ENCODE data around the gene CGREF1. TPM values are rescaled to one million over a fixed set of nuclear protein-coding genes. Genes with fewer than 3 reads are reported as not detected.

Gene CGREF1, protein sequence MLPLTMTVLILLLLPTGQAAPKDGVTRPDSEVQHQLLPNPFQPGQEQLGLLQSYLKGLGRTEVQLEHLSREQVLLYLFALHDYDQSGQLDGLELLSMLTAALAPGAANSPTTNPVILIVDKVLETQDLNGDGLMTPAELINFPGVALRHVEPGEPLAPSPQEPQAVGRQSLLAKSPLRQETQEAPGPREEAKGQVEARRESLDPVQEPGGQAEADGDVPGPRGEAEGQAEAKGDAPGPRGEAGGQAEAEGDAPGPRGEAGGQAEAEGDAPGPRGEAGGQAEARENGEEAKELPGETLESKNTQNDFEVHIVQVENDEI
- polyA plus RNA-seq (2013, experiment 1 of 2), result 2.0 TPM
- polyA plus RNA-seq (2013, experiment 2 of 2), result 2.0 TPM

- H3K79me1 ChIP-seq (ENCODE audit: low read length), result no peaks in the 10 kb centered on the region
- H3K23ac ChIP-seq (ENCODE audit: low read length), result no peak within 1 kb of the TSS
- DNase-seq, result peak; percentile 23
- H2BK5ac ChIP-seq (ENCODE audit: low read length), result no peak within 1 kb of the TSS
- no peak within 1 kb of the TSS for H3K27ac ChIP-seq (ENCODE audit: low read depth, low read length)
- WGBS (ENCODE audit: extremely low coverage, insufficient coverage, low lambda C conversion rate), result no CpG with 5 or more reads among the region's 84 CpGs
- H3K9ac ChIP-seq (ENCODE audit: low read length), result peak within 1 kb of the TSS; percentile 11
- no peak within 1 kb of the TSS for H4K8ac ChIP-seq (ENCODE audit: low read depth, low read length)
- no peak within 1 kb of the TSS for H2BK15ac ChIP-seq (replicated peaks; ENCODE audit: low read depth)
- H2AK5ac ChIP-seq (ENCODE audit: low read length), result no peak within 1 kb of the TSS
- peaks cover 2% of the 10 kb centered on the region for H3K4me1 ChIP-seq (ENCODE audit: control insufficient read depth, low read depth, low read length)
- H3K4me3 ChIP-seq (ENCODE audit: low read length), result no peak within 1 kb of the TSS
- H3K27me3 ChIP-seq (ENCODE audit: insufficient read depth, low read length, poor library complexity), result peaks cover 16% of the 10 kb centered on the region
- H3K4ac ChIP-seq (ENCODE audit: low read depth, low read length), result no peak within 1 kb of the TSS
- H4K5ac ChIP-seq (ENCODE audit: low read length), result no peak within 1 kb of the TSS
- H3K36me3 ChIP-seq (ENCODE audit: control insufficient read depth, insufficient read depth, low read length), result no peaks in the 10 kb centered on the region
- no peaks in the 10 kb centered on the region for H3K79me2 ChIP-seq (ENCODE audit: control insufficient read depth, insufficient read depth, low read length)
- H2BK120ac ChIP-seq (ENCODE audit: low read depth, low read length), result no peak within 1 kb of the TSS
- no peak within 1 kb of the TSS for H3K18ac ChIP-seq (ENCODE audit: low read length)
- H3K4me2 ChIP-seq (ENCODE audit: low read length), result peak within 1 kb of the TSS; percentile 56
- peak within 1 kb of the TSS; percentile 81 for H3K56ac ChIP-seq (ENCODE audit: low read length)
These were observed at the start of gene CGREF1 for GRCh38 chr2:27118525-27119329. Gene CGREF1, minus strand, starts transcription at chr2:27119128. Its CDS starts 14,762 bp downstream, at chr2:27104366.

DNA sequence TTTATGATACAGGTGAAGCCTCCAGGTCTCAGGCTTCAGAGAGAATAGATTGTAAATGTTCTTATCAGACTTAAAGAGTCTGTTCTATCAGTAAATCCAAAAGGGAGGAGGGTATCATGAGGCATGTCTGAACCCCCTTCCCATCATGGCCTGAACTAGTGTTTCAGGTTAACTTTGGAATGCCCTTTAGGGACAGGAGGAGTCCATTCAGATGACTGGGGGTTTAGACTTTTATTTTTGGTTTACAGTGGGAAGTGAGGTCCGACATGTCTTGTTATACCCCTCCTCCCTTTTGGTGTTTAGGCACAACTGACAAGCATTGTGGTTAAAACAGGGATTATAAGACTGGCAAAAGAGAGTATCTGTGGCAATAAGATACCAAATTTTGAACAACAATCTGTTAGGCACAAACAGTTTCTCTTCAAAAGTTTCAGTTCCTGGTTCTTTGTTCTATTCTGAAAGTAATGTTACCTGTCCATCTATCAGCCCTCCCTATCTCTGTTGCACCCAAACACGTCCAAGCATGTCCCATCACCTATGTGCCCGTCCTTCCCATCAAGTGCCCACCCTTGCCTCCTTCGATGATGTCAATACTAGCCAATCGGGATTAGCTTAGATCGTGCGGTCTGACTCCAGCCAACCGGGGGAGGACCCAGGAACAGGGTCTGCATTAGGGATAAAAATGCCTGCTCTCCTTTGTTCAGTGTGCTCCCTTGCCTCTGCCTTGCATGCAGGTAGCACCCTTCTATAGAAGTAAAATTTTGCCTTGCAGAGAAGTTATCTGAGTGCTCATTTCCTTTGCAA is 46.2 kb upstream of the CGREF1 start:
- no peaks in the 10 kb centered on the region for H3K79me1 ChIP-seq (ENCODE audit: low read length)
- no peak overlapping the region for H3K4me3 ChIP-seq (ENCODE audit: low read length)
- no peak overlapping the region for H3K56ac ChIP-seq (ENCODE audit: low read length)
- no peaks in the 10 kb centered on the region for H3K27me3 ChIP-seq (ENCODE audit: insufficient read depth, low read length, poor library complexity)
- H3K79me2 ChIP-seq (ENCODE audit: control insufficient read depth, insufficient read depth, low read length), result no peaks in the 10 kb centered on the region
- no peak overlapping the region for H3K9ac ChIP-seq (ENCODE audit: low read length)
- no peak overlapping the region for H3K4me2 ChIP-seq (ENCODE audit: low read length)
- H3K18ac ChIP-seq (ENCODE audit: low read length), result no peak overlapping the region
- H2BK15ac ChIP-seq (replicated peaks; ENCODE audit: low read depth), result no peak overlapping the region
- H2AK5ac ChIP-seq (ENCODE audit: low read length), result no peak overlapping the region
- H4K5ac ChIP-seq (ENCODE audit: low read length), result no peak overlapping the region
- no peak overlapping the region for H4K8ac ChIP-seq (ENCODE audit: low read depth, low read length)
- no peaks in the 10 kb centered on the region for H3K36me3 ChIP-seq (ENCODE audit: control insufficient read depth, insufficient read depth, low read length)
- no peaks in the 10 kb centered on the region for H3K4me1 ChIP-seq (ENCODE audit: control insufficient read depth, low read depth, low read length)
- WGBS (ENCODE audit: extremely low coverage, insufficient coverage, low lambda C conversion rate), result no CpG with 5 or more reads among the region's 8 CpGs
- H2BK5ac ChIP-seq (ENCODE audit: low read length), result no peak overlapping the region
- H2BK120ac ChIP-seq (ENCODE audit: low read depth, low read length), result no peak overlapping the region
- H3K4ac ChIP-seq (ENCODE audit: low read depth, low read length), result no peak overlapping the region
- H3K27ac ChIP-seq (ENCODE audit: low read depth, low read length), result no peak overlapping the region
- H3K23ac ChIP-seq (ENCODE audit: low read length), result no peak overlapping the region
- no peak for DNase-seq

DNA sequence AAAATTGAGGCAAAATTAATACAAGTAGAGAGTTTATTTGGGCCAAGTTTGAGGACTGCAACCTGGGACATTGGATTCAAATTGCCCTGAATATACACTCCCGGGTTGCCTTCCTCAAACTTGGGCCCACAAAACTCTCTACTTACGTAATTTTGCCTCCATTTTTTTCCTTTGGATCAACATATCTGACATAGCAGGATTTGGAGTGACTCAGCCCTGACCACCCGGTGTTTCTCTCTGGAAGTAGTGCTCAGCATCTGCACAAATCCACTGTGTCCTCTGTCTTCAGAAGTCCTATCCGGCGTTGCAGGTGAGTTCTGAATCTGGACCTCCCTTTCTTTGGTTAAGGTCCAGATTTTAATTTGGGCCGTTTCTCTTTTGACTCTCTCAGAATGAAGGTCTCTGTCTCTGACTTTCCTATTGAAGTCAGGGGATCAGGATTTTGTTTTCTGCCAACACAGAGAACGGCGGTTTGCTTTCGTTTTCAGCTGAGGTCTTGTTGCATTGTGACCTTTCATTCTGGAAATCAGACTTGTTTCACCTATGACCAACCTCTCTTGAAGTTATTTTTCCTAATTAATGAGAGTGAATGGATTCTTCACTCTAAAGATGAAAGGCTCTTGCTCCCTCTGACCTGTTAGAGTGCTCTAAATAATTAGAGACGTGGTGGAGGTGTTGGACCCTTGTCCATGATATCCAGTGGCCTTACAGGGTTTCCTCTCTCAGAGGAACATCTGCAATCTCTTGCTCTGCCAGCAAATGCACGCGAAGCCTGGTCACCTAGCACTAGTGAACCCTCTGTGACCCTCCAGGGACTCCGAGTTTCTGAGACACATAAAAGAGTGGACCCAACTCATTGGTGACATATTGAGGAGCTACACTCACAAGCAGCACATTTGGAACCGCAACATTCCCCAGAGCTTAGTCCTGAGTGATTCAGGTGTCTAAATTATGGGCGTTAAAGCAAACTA is 43.5 kb upstream of the CGREF1 start:
- Histone ChIP-seq H3K4me2 (ENCODE audit: low read length) (no peak overlapping the region), H2BK5ac (ENCODE audit: low read length) (no peak overlapping the region), H2AK5ac (ENCODE audit: low read length) (no peak overlapping the region), H3K4ac (ENCODE audit: low read depth, low read length) (no peak overlapping the region), H3K79me2 (ENCODE audit: control insufficient read depth, insufficient read depth, low read length) (no peaks in the 10 kb centered on the region), H3K23ac (ENCODE audit: low read length) (no peak overlapping the region), H2BK15ac (replicated peaks; ENCODE audit: low read depth) (no peak overlapping the region), H4K8ac (ENCODE audit: low read depth, low read length) (no peak overlapping the region), H3K18ac (ENCODE audit: low read length) (no peak overlapping the region), H3K27me3 (ENCODE audit: insufficient read depth, low read length, poor library complexity) (no peaks in the 10 kb centered on the region), H3K4me3 (ENCODE audit: low read length) (no peak overlapping the region), H3K79me1 (ENCODE audit: low read length) (no peaks in the 10 kb centered on the region), H2BK120ac (ENCODE audit: low read depth, low read length) (no peak overlapping the region), H3K56ac (ENCODE audit: low read length) (no peak overlapping the region), H3K9ac (ENCODE audit: low read length) (no peak overlapping the region), H4K5ac (ENCODE audit: low read length) (no peak overlapping the region), H3K36me3 (ENCODE audit: control insufficient read depth, insufficient read depth, low read length) (no peaks in the 10 kb centered on the region), H3K27ac (ENCODE audit: low read depth, low read length) (no peak overlapping the region), H3K4me1 (ENCODE audit: control insufficient read depth, low read depth, low read length) (no peaks in the 10 kb centered on the region)
- no CpG with 5 or more reads among the region's 15 CpGs for WGBS (ENCODE audit: extremely low coverage, insufficient coverage, low lambda C conversion rate)
- no peak for DNase-seq

GRCh38 chr2:27160191-27160590 is 41.3 kb upstream of the CGREF1 start:
- Histone ChIP-seq H3K27me3 (ENCODE audit: insufficient read depth, low read length, poor library complexity) (no peaks in the 10 kb centered on the region), H3K27ac (ENCODE audit: low read depth, low read length) (no peak overlapping the region)
- DNase-seq, result no peak

DNA sequence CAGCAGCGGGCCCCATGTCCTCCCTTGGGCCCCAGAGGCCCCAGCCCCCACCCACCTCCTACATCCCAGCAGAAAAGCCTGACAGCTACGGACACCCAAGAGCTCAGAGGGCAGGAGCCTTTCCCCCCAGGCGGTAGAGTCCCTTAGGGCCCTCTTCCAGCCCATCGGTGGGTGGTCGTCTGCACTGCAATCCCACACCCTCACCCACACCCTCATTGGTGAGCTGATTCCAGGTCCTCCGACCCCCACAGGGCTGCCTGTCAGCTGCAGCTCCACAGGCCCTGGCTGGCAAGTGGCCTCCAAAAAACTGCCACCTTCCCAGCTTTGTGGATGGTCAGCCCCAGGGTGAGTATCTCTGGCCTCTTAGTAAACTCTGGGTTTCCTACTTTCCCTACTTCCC is 40.3 kb upstream of the CGREF1 start:
- H3K79me2 ChIP-seq (ENCODE audit: control insufficient read depth, insufficient read depth, low read length), result no peaks in the 10 kb centered on the region
- no peak overlapping the region for H3K23ac ChIP-seq (ENCODE audit: low read length)
- H3K27me3 ChIP-seq (ENCODE audit: insufficient read depth, low read length, poor library complexity), result no peaks in the 10 kb centered on the region
- no peak overlapping the region for H2BK5ac ChIP-seq (ENCODE audit: low read length)
- no peak overlapping the region for H2BK120ac ChIP-seq (ENCODE audit: low read depth, low read length)
- H3K56ac ChIP-seq (ENCODE audit: low read length), result no peak overlapping the region
- DNase-seq, result no peak
- no peak overlapping the region for H3K18ac ChIP-seq (ENCODE audit: low read length)
- H3K4ac ChIP-seq (ENCODE audit: low read depth, low read length), result no peak overlapping the region
- no CpG with 5 or more reads among the region's 6 CpGs for WGBS (ENCODE audit: extremely low coverage, insufficient coverage, low lambda C conversion rate)
- H3K79me1 ChIP-seq (ENCODE audit: low read length), result no peaks in the 10 kb centered on the region
- H4K8ac ChIP-seq (ENCODE audit: low read depth, low read length), result no peak overlapping the region
- no peak overlapping the region for H2BK15ac ChIP-seq (replicated peaks; ENCODE audit: low read depth)
- no peak overlapping the region for H4K5ac ChIP-seq (ENCODE audit: low read length)
- H3K4me2 ChIP-seq (ENCODE audit: low read length), result no peak overlapping the region
- no peaks in the 10 kb centered on the region for H3K4me1 ChIP-seq (ENCODE audit: control insufficient read depth, low read depth, low read length)
- H3K4me3 ChIP-seq (ENCODE audit: low read length), result no peak overlapping the region
- H2AK5ac ChIP-seq (ENCODE audit: low read length), result no peak overlapping the region
- no peak overlapping the region for H3K9ac ChIP-seq (ENCODE audit: low read length)
- no peaks in the 10 kb centered on the region for H3K36me3 ChIP-seq (ENCODE audit: control insufficient read depth, insufficient read depth, low read length)
- no peak overlapping the region for H3K27ac ChIP-seq (ENCODE audit: low read depth, low read length)

More at GRCh38 chr2:27160191-27160590, 41.3 kb upstream of the CGREF1 start:
- no peak overlapping the region for H3K4me3 ChIP-seq (ENCODE audit: low read length)
- no peaks in the 10 kb centered on the region for H3K79me2 ChIP-seq (ENCODE audit: control insufficient read depth, insufficient read depth, low read length)
- no peak overlapping the region for H2BK120ac ChIP-seq (ENCODE audit: low read depth, low read length)
- no peak overlapping the region for H3K4ac ChIP-seq (ENCODE audit: low read depth, low read length)
- no peaks in the 10 kb centered on the region for H3K79me1 ChIP-seq (ENCODE audit: low read length)
- no peak overlapping the region for H3K9ac ChIP-seq (ENCODE audit: low read length)
- no peak overlapping the region for H3K23ac ChIP-seq (ENCODE audit: low read length)
- H2AK5ac ChIP-seq (ENCODE audit: low read length), result no peak overlapping the region
- H3K36me3 ChIP-seq (ENCODE audit: control insufficient read depth, insufficient read depth, low read length), result no peaks in the 10 kb centered on the region
- no peak overlapping the region for H3K4me2 ChIP-seq (ENCODE audit: low read length)
- no peak overlapping the region for H4K8ac ChIP-seq (ENCODE audit: low read depth, low read length)
- no peak overlapping the region for H3K56ac ChIP-seq (ENCODE audit: low read length)
- WGBS (ENCODE audit: extremely low coverage, insufficient coverage, low lambda C conversion rate), result no CpG with 5 or more reads among the region's 9 CpGs
- H3K4me1 ChIP-seq (ENCODE audit: control insufficient read depth, low read depth, low read length), result no peaks in the 10 kb centered on the region
- H3K18ac ChIP-seq (ENCODE audit: low read length), result no peak overlapping the region
- H2BK5ac ChIP-seq (ENCODE audit: low read length), result no peak overlapping the region
- no peak overlapping the region for H2BK15ac ChIP-seq (replicated peaks; ENCODE audit: low read depth)
- no peak overlapping the region for H4K5ac ChIP-seq (ENCODE audit: low read length)
